Naive B cell (primary cell): ENCODE results near the gene NAE1. TPM values are rescaled to one million over a fixed set of nuclear protein-coding genes. Genes with fewer than 3 reads are reported as not detected.

Experiments
- ATAC-seq, 2 donors: fragments of 150-1000 bp; cut with Tn5 transposase; 2 replicates each; pipeline ENCODE4 v1.10.0; 2021; ENCODE audit warnings: low read depth in 2 of 2, mild to moderate bottlenecking in 2 of 2, moderate library complexity in 2 of 2
- DNase-seq: peaks from one replicate; pipeline ENCODE4 v3.0.0; 2022
- H3K27ac Mint-ChIP-seq, 6 donors: one replicate each; pipeline ENCODE4 v1.8.0; 2020 to 2022; ENCODE audit warnings: mild to moderate bottlenecking in 6 of 6, mixed read lengths in 6 of 6, moderate library complexity in 5 of 6, inconsistent platforms in 2 of 6
- H3K27me3 Mint-ChIP-seq, 3 donors: one replicate each; pipeline ENCODE4 v1.8.0; 2021 to 2022; ENCODE audit warnings: mixed read lengths in 3 of 3, mild to moderate bottlenecking in 1 of 3
- H3K36me3 Mint-ChIP-seq, 2 donors: one replicate each; pipeline ENCODE4 v1.8.0; 2020 to 2022; ENCODE audit warnings: mixed read lengths in 2 of 2, inconsistent platforms in 1 of 2, mild to moderate bottlenecking in 1 of 2
- H3K4me1 Mint-ChIP-seq, 3 donors: one replicate each; pipeline ENCODE4 v1.8.0; 2020 to 2022; ENCODE audit warnings: mixed read lengths in 3 of 3, inconsistent platforms in 1 of 3, mild to moderate bottlenecking in 1 of 3, moderate library complexity in 1 of 3
- H3K4me3 Mint-ChIP-seq, 8 donors: one replicate each; pipeline ENCODE4 v1.8.0; 2020 to 2022; ENCODE audit warnings: mild to moderate bottlenecking in 8 of 8, mixed read lengths in 8 of 8, moderate library complexity in 8 of 8, inconsistent platforms in 2 of 8
- H3K9me3 Mint-ChIP-seq, 7 donors: one replicate each; pipeline ENCODE4 v1.8.0; 2020 to 2022; ENCODE audit warnings: mixed read lengths in 7 of 7, mild to moderate bottlenecking in 5 of 7, inconsistent platforms in 2 of 7, moderate library complexity in 1 of 7
- polyA plus RNA-seq, 6 donors: library from polyadenylated mRNA; unstranded; fragments of 300-500 nt; fragmentation: Illumina TruSeq; gene quantifications; one replicate each; pipeline ENCODE4 v1.2.3, GENCODE V29; 2021; ENCODE audit warnings: low read depth in 6 of 6

The NAE1 gene
- polyA plus RNA-seq, 6 donors from 2014 or later = 46.7 to 87.4 (median 54.6) TPM

DNA sequence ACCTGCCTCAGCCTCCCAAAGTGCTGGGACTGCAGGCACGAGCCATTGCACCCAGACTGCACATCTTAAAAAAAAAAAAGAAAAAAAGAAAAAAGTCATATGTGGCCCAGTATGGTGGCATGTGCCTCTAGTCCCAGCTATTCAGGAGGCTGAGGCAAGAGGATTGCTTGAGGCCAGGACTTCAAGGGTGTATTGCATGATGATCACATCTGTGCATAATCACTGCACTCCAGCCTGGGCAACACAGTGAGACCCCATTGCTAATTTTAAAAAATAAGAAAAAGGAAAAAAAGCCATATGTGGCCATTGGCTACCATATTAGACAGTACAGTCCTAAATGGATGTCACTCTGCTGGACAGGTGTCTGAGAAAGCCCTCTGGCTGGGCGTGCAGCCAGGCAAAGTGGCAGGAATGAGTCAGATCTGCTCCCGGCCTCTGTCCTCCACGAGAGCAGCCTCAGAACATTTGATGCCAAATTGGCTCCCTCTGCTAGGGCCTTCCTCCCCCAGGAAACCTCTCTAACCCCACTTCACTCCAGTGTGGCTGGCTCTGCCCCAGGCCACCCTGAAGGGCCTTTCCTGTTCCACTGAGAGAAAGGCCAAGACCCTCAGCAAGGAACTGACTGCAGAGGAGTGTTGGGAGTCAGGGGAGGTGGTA lies 28.1 kb upstream of the NAE1 start:
- Mint-ChIP-seq H3K4me3 (no peak overlapping the region), H3K27me3 (peaks cover 3 to 7% (median 5%) of the 10 kb centered on the region in 3 donors), H3K36me3 (no peaks in the 10 kb centered on the region), H3K9me3 (no peaks in the 10 kb centered on the region), H3K27ac (no peak overlapping the region), H3K4me1 (no peaks in the 10 kb centered on the region)
- DNase-seq = no peak
- ATAC-seq = no peak

- Mint-ChIP-seq H3K27me3 (peaks cover 3 to 10% (median 9%) of the 10 kb centered on the region in 3 donors), H3K36me3 (no peaks in the 10 kb centered on the region), H3K4me1 (no peaks in the 10 kb centered on the region), H3K4me3 (no peak overlapping the region), H3K27ac (no peak overlapping the region), H3K9me3 (no peaks in the 10 kb centered on the region)
- no peak for DNase-seq
- no peak for ATAC-seq
These were observed 26.7 kb upstream of the NAE1 start for GRCh38 chr16:66857437-66857836.

GRCh38 chr16:66856801-66857200 lies 26.0 kb upstream of the NAE1 start:
- Mint-ChIP-seq H3K27ac (peak overlapping the region in 1 of 6 donors; percentile 87), H3K27me3 (peaks cover 3 to 15% (median 9%) of the 10 kb centered on the region in 3 donors), H3K9me3 (no peaks in the 10 kb centered on the region), H3K36me3 (no peaks in the 10 kb centered on the region), H3K4me1 (no peaks in the 10 kb centered on the region), H3K4me3 (no peak overlapping the region)
- DNase-seq = no peak
- ATAC-seq = no peak

DNA sequence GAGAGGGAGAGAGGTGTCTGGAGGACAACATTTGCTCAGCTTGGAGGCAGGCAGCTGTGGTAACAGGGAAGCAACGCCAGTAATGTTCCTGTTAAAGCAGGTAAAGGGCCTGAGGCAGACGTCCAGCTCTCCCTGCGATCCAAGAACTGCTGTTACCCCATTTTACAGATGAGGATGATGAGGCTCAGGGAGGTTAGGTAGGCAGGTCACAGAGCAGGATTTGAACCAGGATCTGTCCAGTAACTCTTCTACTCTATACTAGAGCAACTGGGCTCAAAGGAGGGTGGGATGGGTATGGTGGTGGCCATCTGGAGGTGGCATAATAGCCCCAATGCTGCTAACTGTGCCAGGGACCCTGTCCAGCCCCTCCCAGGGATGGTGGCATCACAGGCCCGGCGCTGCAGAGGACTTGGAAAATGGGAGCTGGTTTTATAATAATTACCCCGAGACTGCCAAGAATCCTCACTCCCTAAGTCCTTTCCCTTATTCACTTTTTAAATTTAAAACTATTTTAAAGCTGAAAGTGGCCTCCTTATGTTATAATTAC lies 25.5 kb upstream of the NAE1 start:
- ATAC-seq (no peak), DNase-seq (no peak)
- H3K36me3 Mint-ChIP-seq = no peaks in the 10 kb centered on the region
- H3K27ac Mint-ChIP-seq = peak overlapping the region in 1 of 6 donors; percentile 66
- H3K4me3 Mint-ChIP-seq = no peak overlapping the region
- peaks cover 3 to 16% (median 14%) of the 10 kb centered on the region in 3 donors for H3K27me3 Mint-ChIP-seq
- no peaks in the 10 kb centered on the region for H3K9me3 Mint-ChIP-seq
- no peaks in the 10 kb centered on the region for H3K4me1 Mint-ChIP-seq

GRCh38 chr16:66853261-66854139 lies 22.7 kb upstream of the NAE1 start:
- Mint-ChIP-seq H3K27ac (no peak overlapping the region), H3K27me3 (peaks cover 0 to 28% (median 24%) of the 10 kb centered on the region in 3 donors), H3K4me1 (peaks cover 0 to 4% (median 0%) of the 10 kb centered on the region in 3 donors), H3K9me3 (no peaks in the 10 kb centered on the region), H3K4me3 (no peak overlapping the region), H3K36me3 (no peaks in the 10 kb centered on the region)
- DNase-seq (no peak), ATAC-seq (no peak)

GRCh38 chr16:66851166-66851964 lies 20.6 kb upstream of the NAE1 start:
- H3K27ac Mint-ChIP-seq = no peak overlapping the region
- H3K4me3 Mint-ChIP-seq = no peak overlapping the region
- peaks cover 1 to 48% (median 41%) of the 10 kb centered on the region in 3 donors for H3K27me3 Mint-ChIP-seq
- no peaks in the 10 kb centered on the region for H3K9me3 Mint-ChIP-seq
- ATAC-seq (no peak), DNase-seq (no peak)
- peaks cover 0 to 4% (median 0%) of the 10 kb centered on the region in 3 donors for H3K4me1 Mint-ChIP-seq
- no peaks in the 10 kb centered on the region for H3K36me3 Mint-ChIP-seq

- Mint-ChIP-seq H3K4me3 (no peak overlapping the region), H3K36me3 (no peaks in the 10 kb centered on the region), H3K9me3 (no peaks in the 10 kb centered on the region), H3K27me3 (peaks cover 10 to 59% (median 52%) of the 10 kb centered on the region in 3 donors), H3K27ac (no peak overlapping the region), H3K4me1 (peaks cover 3 to 4% (median 4%) of the 10 kb centered on the region in 3 donors)
- no peak for ATAC-seq
- no peak for DNase-seq
These were observed 19.5 kb upstream of the NAE1 start for GRCh38 chr16:66850115-66850815.

DNA sequence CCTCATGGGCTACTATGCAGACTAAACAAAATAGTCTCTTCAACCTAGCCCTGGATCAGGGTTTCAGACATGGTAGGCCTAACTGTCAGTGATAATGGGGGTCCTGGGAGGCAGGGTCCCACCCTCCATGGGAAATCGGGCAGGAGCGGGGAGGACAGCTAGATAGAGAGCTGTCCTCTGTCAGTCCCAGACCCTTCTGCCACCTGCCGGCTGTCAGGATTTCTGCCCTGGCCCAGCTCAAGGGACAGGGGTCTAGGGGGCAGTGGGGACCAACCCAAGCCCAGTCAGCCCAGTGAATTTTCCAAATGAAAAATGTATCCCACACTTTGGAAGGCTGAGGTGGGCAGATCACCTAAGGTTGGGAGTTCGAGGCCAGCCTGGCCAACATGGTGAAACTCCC lies 18.8 kb upstream of the NAE1 start:
- Mint-ChIP-seq H3K27me3 (peaks cover 14 to 64% (median 59%) of the 10 kb centered on the region in 3 donors), H3K36me3 (no peaks in the 10 kb centered on the region), H3K9me3 (no peaks in the 10 kb centered on the region), H3K4me3 (no peak overlapping the region), H3K4me1 (peaks cover 7 to 11% (median 8%) of the 10 kb centered on the region in 3 donors), H3K27ac (no peak overlapping the region)
- no peak for ATAC-seq
- no peak for DNase-seq

DNA sequence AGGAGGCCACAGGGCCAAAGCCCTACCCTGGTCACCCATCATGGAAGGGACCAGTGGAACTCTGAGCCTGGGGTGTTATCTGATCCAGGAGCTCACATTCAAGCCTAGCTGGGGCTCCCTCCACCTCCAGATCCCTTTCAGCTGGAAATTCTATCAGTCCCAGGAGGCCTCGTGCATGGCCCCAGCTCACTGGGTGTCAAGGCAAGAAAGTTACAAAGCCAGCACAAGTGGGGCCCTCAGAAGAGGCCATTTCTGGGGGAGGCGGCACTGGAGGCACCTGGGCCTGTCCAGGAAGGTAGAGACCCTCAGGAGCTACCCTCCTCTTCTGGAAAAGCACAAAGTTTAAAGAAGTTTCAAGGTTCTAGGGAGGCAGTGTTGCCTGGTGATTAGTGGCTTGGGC lies 18.2 kb upstream of the NAE1 start:
- Mint-ChIP-seq H3K4me1 (peaks cover 8 to 12% (median 8%) of the 10 kb centered on the region in 3 donors), H3K9me3 (no peaks in the 10 kb centered on the region), H3K4me3 (no peak overlapping the region), H3K36me3 (peaks cover 0 to 3% of the 10 kb centered on the region in 2 donors), H3K27me3 (peaks cover 14 to 66% (median 57%) of the 10 kb centered on the region in 3 donors), H3K27ac (no peak overlapping the region)
- DNase-seq (no peak), ATAC-seq (no peak)

DNA sequence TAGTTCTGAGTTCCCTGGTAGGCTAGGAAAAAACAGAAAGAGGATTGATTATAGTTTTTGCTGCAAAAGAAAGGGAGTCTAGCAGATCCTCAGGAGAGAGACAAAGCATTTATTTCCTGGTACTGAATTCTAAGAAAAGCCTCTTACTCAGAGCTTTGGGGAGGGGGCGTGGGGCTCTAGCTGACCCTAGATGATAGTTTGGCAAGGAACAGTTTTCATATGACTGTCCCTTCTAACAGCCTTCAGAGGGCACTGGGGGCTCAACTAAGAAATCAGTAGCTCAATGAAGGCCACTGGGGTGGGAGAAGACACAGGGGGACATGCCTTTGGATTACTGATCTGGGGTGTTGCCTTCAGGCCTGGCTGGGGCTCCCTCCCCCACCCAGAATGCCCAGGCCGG lies 17.4 kb upstream of the NAE1 start:
- peaks cover 22 to 74% (median 62%) of the 10 kb centered on the region in 3 donors for H3K27me3 Mint-ChIP-seq
- H3K9me3 Mint-ChIP-seq = no peaks in the 10 kb centered on the region
- DNase-seq (no peak), ATAC-seq (no peak)
- H3K4me1 Mint-ChIP-seq = peaks cover 11 to 17% (median 16%) of the 10 kb centered on the region in 3 donors
- H3K4me3 Mint-ChIP-seq = no peak overlapping the region
- H3K36me3 Mint-ChIP-seq = peaks cover 0 to 7% of the 10 kb centered on the region in 2 donors
- no peak overlapping the region for H3K27ac Mint-ChIP-seq

DNA sequence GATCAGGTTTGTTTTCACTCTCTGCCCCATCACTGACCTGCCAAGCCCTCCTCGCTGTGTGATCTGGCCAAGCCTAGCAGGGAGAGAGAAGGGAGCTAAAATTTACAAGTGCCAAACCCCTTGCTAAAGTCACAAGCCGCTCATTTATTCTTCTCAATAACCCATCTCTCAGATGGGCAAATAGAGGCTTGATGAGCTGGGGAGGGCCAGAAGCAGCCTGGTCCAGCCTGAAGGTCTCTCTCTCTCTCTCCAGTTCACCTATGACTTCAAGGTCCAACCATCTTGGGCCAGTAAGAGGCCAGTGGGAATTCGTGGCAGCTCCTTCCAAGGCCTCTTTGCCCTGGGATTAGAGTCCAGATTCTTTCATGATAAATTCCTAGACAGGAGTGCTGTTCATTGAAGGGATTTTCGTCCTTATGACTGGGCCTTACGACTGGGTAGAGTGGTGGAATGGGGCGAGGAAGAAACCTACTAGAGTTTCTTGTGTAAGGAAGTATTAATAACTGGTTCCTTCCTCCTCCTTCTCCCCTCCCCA lies 16.8 kb upstream of the NAE1 start:
- H3K27me3 Mint-ChIP-seq = peaks cover 24 to 75% (median 68%) of the 10 kb centered on the region in 3 donors
- DNase-seq (no peak), ATAC-seq (no peak)
- H3K4me1 Mint-ChIP-seq = peaks cover 11 to 19% (median 16%) of the 10 kb centered on the region in 3 donors
- H3K27ac Mint-ChIP-seq = peak overlapping the region in 1 of 6 donors; percentile 81
- no peaks in the 10 kb centered on the region for H3K9me3 Mint-ChIP-seq
- peaks cover 0 to 7% of the 10 kb centered on the region in 2 donors for H3K36me3 Mint-ChIP-seq
- no peak overlapping the region for H3K4me3 Mint-ChIP-seq

DNA sequence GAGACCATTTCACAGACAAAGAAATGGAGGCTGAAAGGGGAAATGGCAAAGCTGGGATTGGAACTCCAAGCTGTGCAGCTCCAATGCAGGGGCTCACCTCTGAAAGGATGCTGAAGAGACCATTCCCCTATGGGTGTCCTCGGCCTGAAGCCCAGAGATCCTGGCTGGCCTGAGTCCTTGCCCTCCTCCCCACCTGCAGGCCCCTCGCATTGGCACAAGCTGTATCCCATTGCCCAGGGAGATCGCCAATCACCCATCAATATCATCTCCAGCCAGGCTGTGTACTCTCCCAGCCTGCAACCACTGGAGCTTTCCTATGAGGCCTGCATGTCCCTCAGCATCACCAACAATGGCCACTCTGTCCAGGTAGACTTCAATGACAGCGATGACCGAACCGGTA lies 16.1 kb upstream of the NAE1 start:
- H3K36me3 Mint-ChIP-seq = peaks cover 0 to 7% of the 10 kb centered on the region in 2 donors
- H3K9me3 Mint-ChIP-seq = no peaks in the 10 kb centered on the region
- no peak overlapping the region for H3K27ac Mint-ChIP-seq
- ATAC-seq (no peak), DNase-seq (no peak)
- peak overlapping the region in 1 of 8 donors; percentile 44 for H3K4me3 Mint-ChIP-seq
- H3K27me3 Mint-ChIP-seq = peaks cover 27 to 72% (median 70%) of the 10 kb centered on the region in 3 donors
- H3K4me1 Mint-ChIP-seq = peaks cover 11 to 19% (median 16%) of the 10 kb centered on the region in 3 donors
